Measurements from ENCODE around the gene ADD2.

The ADD2 gene

GRCh38 chr2:70705160-70705850, 62.7 kb downstream of the ADD2 start:
- no peaks in the 10 kb centered on the region for H3K9me3 Mint-ChIP-seq
- no peak for TF ChIP-seq CTCF (IDR thresholded peaks at IDR 0.05; ENCODE audit: unreplicated experiment in 3 of 3)
- no peaks in the 10 kb centered on the region for H3K27me3 Mint-ChIP-seq (ENCODE audit: low read depth)
- H3K4me1 Mint-ChIP-seq = peaks cover 16% of the 10 kb centered on the region
- no peak overlapping the region for H3K4me3 Mint-ChIP-seq
- no peaks in the 10 kb centered on the region for H3K36me3 Mint-ChIP-seq (ENCODE audit: low read depth)
- peak overlapping the region in 1 of 3 experiments; percentile 40 for H3K27ac Mint-ChIP-seq

- Mint-ChIP-seq H3K4me1 (peaks cover 5% of the 10 kb centered on the region), H3K4me3 (no peak overlapping the region), H3K27ac (peak overlapping the region in 1 of 3 experiments; percentile 40), H3K27me3 (ENCODE audit: low read depth) (no peaks in the 10 kb centered on the region), H3K36me3 (ENCODE audit: low read depth) (no peaks in the 10 kb centered on the region), H3K9me3 (no peaks in the 10 kb centered on the region)
- TF ChIP-seq CTCF (IDR thresholded peaks at IDR 0.05; ENCODE audit: unreplicated experiment in 3 of 3) = no peak
Observed at GRCh38 chr2:70703900-70704549, 64.0 kb downstream of the ADD2 start.

GRCh38 chr2:70702711-70703395, 65.1 kb downstream of the ADD2 start:
- peaks cover 5% of the 10 kb centered on the region for H3K4me1 Mint-ChIP-seq
- H3K9me3 Mint-ChIP-seq = no peaks in the 10 kb centered on the region
- no peak overlapping the region for H3K27ac Mint-ChIP-seq
- no peaks in the 10 kb centered on the region for H3K36me3 Mint-ChIP-seq (ENCODE audit: low read depth)
- H3K4me3 Mint-ChIP-seq = no peak overlapping the region
- no peak for TF ChIP-seq CTCF (IDR thresholded peaks at IDR 0.05; ENCODE audit: unreplicated experiment in 3 of 3)
- H3K27me3 Mint-ChIP-seq (ENCODE audit: low read depth) = no peaks in the 10 kb centered on the region

GRCh38 chr2:70698847-70699246, 69.2 kb downstream of the ADD2 start:
- Mint-ChIP-seq H3K4me1 (no peaks in the 10 kb centered on the region), H3K27me3 (ENCODE audit: low read depth) (peaks cover 3% of the 10 kb centered on the region), H3K27ac (no peak overlapping the region), H3K4me3 (no peak overlapping the region), H3K9me3 (no peaks in the 10 kb centered on the region), H3K36me3 (ENCODE audit: low read depth) (no peaks in the 10 kb centered on the region)
- no peak for TF ChIP-seq CTCF (IDR thresholded peaks at IDR 0.05; ENCODE audit: unreplicated experiment in 3 of 3)

GRCh38 chr2:70697603-70698383, 70.2 kb downstream of the ADD2 start:
- Mint-ChIP-seq H3K9me3 (no peaks in the 10 kb centered on the region), H3K4me3 (no peak overlapping the region), H3K36me3 (ENCODE audit: low read depth) (no peaks in the 10 kb centered on the region), H3K27ac (no peak overlapping the region), H3K27me3 (ENCODE audit: low read depth) (peaks cover 3% of the 10 kb centered on the region), H3K4me1 (peaks cover 5% of the 10 kb centered on the region)
- TF ChIP-seq CTCF (IDR thresholded peaks at IDR 0.05; ENCODE audit: unreplicated experiment in 3 of 3) = no peak

All from nephron (organoid).